ENCODE data around the gene ZNF138.
"Not testable (repeated sequence)": the region's sequence is repeated elsewhere in the genome, so short reads cannot be mapped to it uniquely, and the experiment has no call there.

Gene ZNF138

DNA sequence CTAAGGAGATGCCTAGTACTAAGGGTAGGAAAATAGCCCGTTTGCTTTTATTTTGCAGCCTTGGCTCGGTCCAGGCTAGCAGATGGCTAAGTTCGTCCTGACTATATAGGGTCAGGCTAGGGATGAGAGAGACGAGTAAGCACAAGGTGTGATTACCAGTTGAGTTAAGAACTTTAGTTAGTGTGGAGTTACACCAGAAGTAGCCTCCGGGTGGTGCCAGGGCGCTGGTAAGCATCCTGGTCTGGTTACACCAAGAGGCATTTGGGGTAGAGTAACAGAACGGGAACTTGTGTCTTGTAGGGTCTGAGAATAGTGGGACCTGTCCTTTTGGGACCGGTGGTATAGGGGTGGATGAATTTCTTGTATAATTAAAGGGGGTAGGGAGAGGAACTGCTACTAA is 41.6 kb downstream of the ZNF138 start:
- not testable (repeated sequence) for FAIRE-seq; DNase-seq (ENCODE audit: extremely low spot score, insufficient read length, low read depth)

DNA sequence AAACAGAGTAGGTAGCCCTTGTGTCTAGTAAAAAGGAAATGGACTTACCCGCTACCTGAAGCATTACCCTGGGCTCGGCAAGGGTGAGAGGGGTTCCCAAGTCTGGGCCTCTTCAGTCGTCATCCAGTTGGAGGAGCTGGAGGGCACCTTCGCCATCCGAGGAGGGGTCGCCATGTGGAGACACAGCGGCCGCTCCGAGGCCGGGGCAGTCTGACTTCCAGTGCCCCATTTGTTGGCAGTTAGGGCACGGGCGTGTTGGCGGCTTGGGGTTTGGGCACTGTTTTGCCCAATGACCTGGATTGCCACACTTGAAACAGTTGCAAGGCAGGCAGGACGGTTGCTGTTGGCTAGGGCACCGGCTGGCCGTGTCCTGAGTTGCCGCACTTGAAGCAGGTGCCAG is 43.8 kb downstream of the ZNF138 start:
- FAIRE-seq; DNase-seq (ENCODE audit: extremely low spot score, insufficient read length, low read depth): not testable (repeated sequence)

DNA sequence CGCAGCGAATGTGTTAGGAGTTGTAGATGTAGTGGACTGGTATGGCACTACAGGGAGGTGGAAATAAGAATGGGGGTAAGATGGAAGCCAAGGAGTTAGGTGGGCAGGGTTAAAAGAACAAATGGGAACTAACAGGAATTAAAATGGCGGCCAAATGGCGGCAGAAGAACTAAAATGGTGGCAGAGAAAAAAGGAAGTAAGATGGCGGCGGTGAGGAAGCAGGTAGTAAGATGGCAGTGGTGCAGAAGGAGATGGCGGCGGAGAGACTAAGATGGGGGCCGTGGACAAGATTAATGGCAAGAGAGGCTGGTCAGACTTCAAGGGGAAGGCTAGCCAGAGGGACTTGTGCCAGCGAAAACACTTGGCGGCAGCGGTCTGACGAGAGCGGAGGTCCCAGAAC is 44.5 kb downstream of the ZNF138 start:
- DNase-seq (ENCODE audit: extremely low spot score, insufficient read length, low read depth) (no peak), FAIRE-seq (no peak)

DNA sequence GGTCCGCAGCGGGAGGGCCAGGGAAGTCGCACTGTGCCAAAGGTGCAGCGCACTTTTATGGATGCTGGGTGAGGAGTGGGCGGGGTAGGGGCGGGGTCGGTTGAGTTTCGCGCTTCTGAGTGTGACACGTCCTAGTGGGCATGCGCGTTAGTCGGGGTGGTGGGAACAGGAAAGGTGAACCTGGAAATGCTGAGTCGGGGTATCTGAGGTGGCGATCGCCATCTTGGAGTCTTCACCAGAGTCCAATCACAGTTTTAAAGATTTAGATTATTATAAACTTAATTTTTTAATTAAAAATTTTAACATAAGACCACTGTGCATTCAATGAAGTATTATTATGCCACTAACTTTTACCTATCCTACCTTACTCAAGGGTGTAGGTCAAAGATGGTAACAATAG is 45.7 kb downstream of the ZNF138 start:
- DNase-seq (ENCODE audit: extremely low spot score, insufficient read length, low read depth), result no peak

DNA sequence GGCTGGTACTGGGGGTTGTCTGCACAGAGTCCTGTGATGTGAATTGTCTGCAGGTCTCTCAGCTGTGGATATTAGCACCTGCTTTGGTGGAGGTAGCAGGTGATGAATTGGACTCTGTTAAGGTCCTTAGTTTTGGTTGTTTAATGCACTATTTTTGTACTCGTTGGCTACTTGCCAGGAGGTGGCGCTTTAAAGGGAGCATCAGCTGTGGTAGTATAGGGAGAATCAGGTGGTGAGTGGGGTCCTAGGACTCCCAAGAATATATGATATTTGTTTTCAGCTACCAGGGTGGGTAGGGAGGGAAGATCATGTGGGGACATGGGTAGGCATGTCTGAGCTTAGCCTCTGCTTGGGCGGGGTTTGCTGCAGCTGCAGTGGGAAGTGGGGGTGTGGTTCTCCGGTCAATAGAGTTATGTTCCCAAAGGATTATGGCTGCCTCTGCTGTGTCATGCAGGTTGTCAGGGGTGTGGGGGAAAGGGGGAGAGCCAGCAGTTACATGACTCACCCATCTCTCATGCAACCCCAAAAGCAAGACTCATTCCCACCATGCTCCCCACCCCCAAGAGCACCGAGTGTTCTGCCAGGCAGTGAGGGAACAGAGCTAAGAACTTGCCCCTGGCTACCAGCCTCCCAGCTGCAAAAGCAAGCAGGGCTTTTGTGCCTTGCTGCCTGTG is 55.2 kb downstream of the ZNF138 start:
- no peak for FAIRE-seq
- no peak for DNase-seq (ENCODE audit: extremely low spot score, insufficient read length, low read depth)

More for the DNA sequence above, 45.7 kb downstream of the ZNF138 start:
- no peak for FAIRE-seq

DNA sequence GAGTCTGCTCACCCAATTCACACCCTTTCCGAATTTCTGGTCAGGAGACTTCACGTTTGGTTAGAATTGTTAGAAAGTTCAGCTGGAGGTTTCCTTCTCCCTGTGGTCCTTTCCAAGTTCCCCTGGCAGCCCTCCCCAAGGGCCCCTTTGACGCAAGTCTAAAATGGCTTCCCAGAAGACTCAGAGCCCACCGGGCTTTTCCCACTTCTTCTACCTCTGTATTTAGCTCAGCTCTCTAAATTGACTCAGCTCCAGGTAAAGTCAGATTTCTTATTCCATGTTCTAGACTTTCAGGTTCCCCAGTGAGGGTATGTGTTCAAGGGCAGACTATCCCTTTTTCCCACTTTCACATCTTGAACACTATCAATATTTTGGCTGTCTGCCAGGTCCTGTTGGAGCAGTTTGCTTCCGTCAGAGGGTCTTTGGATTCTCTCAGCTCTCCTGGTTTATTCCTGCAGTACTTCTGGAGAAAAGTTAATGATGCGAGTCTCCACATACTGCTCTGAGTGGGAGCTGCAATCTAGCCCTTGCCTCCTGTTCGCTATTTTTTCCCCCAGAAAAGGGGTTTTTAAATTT is 55.8 kb downstream of the ZNF138 start:
- DNase-seq (ENCODE audit: extremely low spot score, insufficient read length, low read depth), result no peak
- FAIRE-seq, result no peak

DNA sequence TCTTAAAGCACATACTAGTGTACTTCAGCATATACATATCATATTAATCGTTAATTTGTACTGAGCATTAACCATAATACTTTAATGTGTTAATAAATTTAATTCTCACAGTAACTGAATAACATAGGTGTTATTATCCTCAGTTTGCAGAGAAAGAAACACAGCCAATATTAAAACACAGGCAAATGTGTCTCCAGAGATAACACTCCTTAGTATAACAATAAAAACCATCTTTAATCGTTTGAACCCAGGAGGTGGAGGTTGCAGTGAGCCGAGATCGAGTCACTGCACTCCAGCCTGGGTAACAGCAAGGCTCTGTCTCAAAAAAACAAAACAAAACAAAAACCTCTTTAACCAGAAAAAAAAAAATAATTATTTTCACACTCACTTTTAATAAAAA is 59.5 kb downstream of the ZNF138 start:
- FAIRE-seq (no peak), DNase-seq (ENCODE audit: extremely low spot score, insufficient read length, low read depth) (no peak)

DNA sequence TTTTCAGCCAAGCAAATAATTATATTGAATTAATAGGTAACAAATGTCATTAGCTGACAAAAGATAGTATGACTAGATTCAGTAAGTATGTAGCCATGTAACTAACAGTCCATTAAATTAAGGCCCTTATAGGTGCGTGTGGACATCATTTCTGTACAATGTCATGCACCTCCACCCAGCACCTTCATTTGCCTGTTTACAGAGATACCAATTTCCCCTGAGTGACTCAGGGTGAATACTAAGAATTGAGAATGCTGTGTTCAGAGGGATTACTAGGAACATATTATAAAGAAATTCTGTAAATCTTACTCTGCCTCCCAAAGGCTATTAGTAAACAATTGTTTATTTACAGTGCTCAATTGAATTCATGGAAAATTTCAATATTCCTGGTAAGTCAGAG is 60.7 kb downstream of the ZNF138 start:
- FAIRE-seq (no peak), DNase-seq (ENCODE audit: extremely low spot score, insufficient read length, low read depth) (no peak)

DNA sequence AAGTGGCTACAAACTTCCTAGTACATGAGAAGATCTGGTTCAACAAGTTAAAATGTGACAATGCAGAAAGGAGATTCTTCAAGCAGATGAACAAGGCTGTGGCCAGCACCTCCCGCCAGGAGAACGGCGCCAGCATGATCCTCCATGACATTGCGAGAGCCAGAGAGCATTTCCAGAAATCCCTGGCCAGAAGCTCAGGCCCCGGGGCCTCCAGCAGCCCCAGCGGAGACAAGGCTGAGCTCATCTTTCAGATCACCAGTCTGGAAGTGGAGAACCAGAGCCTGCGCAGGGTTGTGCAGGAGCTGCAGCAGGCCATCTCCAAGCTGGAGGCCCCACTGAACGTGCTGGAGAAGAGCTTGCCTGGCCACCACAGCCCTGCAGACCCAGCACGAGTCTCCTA is 68.8 kb downstream of the ZNF138 start:
- DNase-seq (ENCODE audit: extremely low spot score, insufficient read length, low read depth) (no peak), FAIRE-seq (no peak)

DNA sequence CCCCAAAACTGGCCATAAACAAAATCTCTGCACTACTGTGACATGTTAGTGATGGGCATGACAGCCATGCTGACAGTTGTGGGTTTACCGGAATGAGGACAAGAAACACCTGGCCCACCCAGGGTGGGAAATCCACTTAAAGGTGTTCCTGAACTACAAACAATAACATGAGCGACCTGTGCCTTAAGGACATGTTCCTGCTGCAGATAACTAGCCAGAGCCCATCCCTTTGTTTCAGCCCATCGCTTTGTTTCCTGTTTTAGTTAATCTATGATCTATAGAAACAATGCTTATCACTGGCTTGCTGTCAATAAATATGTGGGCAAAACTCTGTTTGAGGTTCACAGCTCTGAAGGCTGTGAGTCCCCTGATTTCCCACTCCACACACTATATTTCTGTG is 69.3 kb downstream of the ZNF138 start:
- FAIRE-seq; DNase-seq (ENCODE audit: extremely low spot score, insufficient read length, low read depth): not testable (repeated sequence)

DNA sequence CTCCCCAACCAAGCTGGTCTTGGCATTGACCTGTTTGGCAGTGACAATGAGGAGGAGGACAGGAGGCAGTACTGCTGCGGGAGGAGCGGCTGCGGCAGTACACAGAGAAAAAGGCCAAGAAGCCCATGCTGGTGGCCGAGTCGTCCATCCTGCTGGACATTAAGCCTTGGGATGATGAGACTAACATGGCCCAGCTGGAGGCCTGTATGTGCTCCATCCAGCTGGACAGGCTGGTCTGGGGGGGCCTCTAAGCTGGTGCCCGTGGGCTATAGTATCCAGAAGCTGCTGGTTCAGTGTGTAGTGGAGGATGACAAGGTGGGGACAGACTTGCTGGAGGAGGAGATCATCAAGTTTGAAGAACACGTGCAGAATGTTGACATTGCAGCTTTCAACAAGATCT is 69.7 kb downstream of the ZNF138 start:
- FAIRE-seq, result no peak

DNA sequence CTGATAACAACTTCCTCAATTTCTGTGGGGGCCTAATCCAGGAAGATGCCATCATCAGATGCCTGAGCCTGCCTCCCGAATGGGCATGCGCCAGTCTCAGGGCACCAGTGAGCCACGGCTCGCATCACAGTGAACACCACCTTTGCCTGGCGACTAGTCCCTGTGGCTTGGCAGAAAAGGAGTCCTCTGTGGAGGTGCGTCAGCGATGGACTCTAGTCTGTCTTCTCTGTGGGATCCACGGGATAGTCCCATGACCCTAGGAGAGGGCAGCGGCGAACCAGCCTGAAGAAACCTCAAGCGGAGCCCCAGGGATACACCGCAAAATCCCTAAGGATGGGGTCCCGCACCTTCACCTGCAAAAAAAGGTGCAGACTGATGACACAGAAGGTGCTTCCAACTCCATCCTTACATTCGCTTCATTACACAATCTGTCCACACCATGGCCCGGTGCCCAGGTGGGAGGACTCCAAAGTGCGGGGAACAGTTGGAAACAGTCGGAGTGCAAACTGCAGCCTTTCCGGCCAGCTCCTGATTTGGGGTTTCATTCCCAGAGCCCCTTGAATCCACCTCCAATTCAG is 73.7 kb downstream of the ZNF138 start:
- FAIRE-seq, result no peak

More for the DNA sequence above, 69.7 kb downstream of the ZNF138 start:
- no peak for DNase-seq (ENCODE audit: extremely low spot score, insufficient read length, low read depth)

DNA sequence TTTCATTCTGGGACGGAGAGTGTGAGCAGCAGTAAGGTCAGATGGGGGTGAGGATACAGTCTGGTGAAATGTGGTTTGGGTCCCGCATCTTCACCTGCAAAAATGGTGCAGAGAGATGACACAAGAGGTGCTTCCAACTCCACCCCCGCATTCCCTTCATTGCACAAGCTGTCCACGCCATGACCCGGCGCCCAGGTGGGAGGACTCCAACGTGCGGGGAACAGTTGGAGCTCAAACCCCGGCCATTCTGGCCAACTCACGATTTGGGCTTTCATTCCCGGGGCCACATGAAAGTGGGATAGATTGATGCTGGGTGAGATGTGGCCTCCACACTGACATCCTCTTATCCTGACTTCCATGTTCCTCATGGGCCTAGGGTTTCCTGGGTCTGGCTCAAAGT is 74.3 kb downstream of the ZNF138 start:
- no peak for FAIRE-seq
- no peak for DNase-seq (ENCODE audit: extremely low spot score, insufficient read length, low read depth)

More for the DNA sequence above, 73.7 kb downstream of the ZNF138 start:
- DNase-seq (ENCODE audit: extremely low spot score, insufficient read length, low read depth), result no peak

DNA sequence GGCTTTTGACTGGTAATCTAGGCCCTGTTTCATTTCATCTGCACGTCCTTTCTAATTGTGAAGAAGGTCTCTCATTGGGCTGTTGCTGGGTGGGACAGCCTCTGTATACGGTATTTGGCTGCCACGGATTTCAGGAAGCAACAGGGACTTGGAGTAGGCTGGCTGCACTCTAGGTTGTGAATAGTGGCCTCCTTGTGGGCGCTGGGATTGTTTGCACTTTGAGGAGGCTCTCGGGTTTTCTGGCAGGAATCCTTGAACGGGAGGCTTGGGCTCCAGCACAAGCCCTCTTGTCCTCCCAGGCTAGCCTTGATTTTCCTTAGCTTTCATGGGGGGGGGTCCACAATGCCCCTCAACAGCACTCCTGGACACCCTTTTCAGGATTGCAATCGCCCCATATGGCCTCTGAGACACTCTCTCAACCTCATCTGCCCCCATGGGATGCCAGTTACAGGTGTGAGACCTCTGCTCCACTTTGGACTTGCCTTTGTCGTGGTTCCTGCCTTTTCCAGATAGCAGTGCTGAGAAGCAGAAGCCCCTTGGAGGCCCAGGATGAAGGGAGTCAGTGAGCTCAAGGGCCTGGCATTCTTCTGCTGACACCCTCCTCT is 75.0 kb downstream of the ZNF138 start:
- DNase-seq (ENCODE audit: extremely low spot score, insufficient read length, low read depth) (no peak), FAIRE-seq (no peak)

DNA sequence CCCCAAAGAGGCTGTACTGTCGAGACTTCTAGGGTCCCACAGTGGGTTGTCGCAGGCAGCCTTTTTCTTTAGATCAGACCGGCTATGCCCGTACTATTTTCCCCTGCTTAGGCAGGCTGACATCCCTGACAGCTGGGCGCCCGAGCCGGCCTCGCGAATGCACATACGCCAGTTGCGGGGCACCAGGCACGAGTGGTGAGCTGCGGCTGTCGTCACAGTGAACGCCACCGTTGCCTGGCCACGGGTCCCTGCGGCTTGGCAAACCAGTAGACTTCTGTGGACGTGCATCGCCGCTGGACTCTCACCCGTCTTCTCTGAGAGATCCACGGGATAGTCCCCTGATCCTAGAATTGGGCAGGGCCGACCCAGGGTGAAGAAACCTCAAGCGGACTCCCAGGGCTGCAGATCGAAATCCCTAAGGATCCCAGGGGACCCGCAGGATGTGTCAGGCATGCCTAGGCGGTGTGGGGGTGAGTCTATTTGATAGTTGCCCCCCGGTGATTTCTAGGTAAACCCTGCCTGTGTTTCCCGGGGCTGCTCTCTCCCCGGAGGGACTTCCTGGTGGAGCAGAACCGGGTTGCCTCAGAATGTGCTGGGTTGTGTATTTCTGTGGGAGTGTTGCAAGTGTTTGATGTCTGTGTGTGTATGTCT is 75.8 kb downstream of the ZNF138 start:
- FAIRE-seq (no peak), DNase-seq (ENCODE audit: extremely low spot score, insufficient read length, low read depth) (no peak)

DNA sequence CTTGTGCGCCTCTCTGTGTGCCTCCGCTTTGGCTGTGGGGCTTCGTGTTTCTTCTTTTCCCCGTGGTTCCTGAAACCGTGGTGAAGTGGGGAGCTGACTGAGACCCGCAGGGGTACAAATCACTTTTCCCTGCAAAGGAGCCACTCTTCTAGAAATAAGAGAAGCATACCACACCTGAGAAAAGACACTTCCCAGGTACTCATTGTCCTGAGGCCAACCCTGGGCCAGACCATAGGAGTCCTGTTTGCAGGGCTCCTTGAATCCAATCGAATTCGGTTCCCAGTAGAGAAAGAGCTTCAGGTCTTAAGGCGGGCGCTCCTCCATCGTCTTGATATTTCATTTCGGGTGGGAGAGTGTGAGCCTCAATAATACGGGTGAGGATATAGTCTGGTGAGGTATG is 76.4 kb downstream of the ZNF138 start:
- FAIRE-seq (no peak), DNase-seq (ENCODE audit: extremely low spot score, insufficient read length, low read depth) (no peak)

DNA sequence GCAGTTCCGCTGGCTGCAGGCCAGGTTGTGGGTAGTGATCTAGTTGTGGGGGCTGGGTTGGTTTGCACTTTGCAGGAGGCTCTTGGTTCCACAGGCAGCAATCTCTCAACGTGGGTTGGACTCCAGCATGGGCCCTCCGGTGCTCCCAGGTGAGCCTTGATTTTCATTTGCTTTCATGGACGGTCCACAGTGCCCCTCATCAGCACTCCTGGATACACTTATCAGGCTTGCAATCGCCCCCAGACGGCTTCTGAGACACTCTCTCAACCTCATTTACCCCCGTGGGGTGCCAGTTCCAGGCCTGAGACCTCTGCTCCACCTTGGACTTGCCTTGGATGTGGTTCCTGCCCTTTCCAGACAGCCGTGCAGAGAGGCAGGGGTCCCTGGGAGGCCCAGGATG is 77.5 kb downstream of the ZNF138 start:
- FAIRE-seq (no peak), DNase-seq (ENCODE audit: extremely low spot score, insufficient read length, low read depth) (no peak)

DNA sequence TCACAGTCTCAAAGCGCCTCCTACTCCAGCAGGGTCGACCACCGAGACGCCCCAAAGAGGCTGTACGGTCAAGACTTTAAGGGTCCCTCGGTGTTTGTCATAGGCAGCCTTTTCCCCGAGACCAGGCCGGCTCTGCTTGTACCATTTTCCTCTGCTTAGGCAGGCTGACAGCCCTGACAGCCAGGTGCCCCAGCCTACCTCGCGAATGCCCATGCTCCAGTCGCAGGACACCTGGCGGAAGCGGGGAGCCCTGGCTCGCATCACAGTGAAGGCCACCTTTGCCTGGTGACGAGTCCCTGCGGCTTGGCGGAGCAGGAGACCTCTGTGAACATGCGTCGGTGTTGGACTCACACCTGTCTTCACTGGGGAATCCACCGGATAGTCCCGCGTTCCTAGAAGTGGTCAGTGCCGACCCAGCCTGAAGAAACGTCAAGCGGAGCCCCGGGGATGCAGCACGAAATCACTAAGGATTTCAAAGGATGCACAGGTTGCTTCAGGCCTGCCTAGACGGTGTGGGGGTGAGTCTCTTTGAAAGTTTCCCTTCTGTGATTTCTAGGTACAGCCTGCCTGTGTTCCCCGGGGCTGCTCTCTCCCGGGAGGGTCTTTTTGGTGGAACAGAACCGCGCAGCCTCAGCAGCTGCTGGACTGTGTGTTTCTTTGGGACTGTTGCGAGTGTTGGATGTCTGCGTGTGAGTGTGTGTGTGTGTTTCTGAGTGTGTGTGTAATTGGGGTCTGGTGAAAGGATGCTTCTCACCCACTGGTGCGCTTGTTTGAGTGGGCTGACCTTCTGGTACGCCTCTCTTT is 78.3 kb downstream of the ZNF138 start:
- FAIRE-seq, result no peak

DNA sequence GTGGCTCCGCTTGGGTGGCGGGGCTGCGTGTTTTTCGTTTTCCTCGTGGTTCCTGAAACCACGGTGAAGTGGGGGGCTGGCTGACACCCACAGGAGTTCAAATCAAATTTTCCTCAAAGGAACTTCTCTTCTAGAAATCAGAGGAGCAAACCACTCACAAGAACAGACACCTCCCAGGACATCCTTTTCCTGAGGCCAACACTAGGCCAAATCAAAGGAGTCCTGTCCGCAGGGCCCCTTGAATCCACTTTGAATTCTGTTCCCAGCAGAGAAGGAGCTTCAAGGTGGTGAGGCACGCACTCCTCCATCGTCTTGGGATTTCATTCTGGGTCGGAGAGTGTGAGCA is 78.9 kb downstream of the ZNF138 start:
- no peak for DNase-seq (ENCODE audit: extremely low spot score, insufficient read length, low read depth)
- no peak for FAIRE-seq

More for the DNA sequence above, 78.3 kb downstream of the ZNF138 start:
- DNase-seq (ENCODE audit: extremely low spot score, insufficient read length, low read depth), result no peak

DNA sequence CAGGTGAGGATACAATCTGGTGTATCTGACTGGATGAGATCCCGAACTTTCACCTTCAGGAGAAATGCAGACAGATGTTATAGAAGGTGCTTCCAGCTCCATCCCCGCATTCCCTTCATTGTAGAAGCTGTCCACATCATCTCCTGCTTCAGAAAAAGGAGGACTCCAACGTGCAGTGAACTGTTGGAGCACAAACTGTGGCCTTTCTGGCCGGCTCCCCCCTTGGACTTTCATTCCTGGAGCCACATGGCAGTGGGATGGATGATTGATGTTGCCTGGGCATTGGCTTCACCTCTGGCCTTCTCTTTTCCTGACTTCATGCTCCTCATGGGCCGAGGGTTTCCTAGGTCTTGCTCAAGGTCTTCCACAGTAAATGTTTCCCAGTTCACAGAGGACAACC is 79.3 kb downstream of the ZNF138 start:
- no peak for FAIRE-seq
- no peak for DNase-seq (ENCODE audit: extremely low spot score, insufficient read length, low read depth)

All from GM18507 (cell line).